AG04450 (cell line): Measurements from ENCODE around the gene PKP3. TPM values are rescaled to one million over a fixed set of nuclear protein-coding genes. Genes with fewer than 3 reads are reported as not detected.
A peak's percentile ranks its signal among the peaks of the same experiment; 100 is the strongest.

Experiments
- CTCF ChIA-PET: fragments of 300-600, 350-600 bp; formaldehyde crosslinking; extraction: SDS; loops from one replicate; lab custom pipeline; 2022; ENCODE audit warnings: antibody characterized with exemption, inconsistent platforms; lab: Charles Lee
- POLR2A ChIA-PET: fragments of 350-600 bp; formaldehyde crosslinking; extraction: SDS; loops from one replicate; lab custom pipeline; 2021; ENCODE audit warnings: antibody characterized with exemption, inconsistent platforms; lab: Yijun Ruan, JAX
- DNase-seq: peaks from one replicate; pipeline ENCODE4 v3.0.0-alpha.2; 2011; ENCODE audit warnings: low read depth, low spot score
- H3K27ac ChIP-seq: one replicate; pipeline ENCODE4 v1.5.1; 2012; ENCODE audit warnings: low read depth, low read length, control low read depth
- H3K27me3 ChIP-seq: one replicate; pipeline ENCODE4 v1.6.0; 2012; ENCODE audit warnings: low read length; ENCODE audit not compliant: control insufficient read depth, insufficient read depth
- H3K4me3 ChIP-seq: 2 replicates; pipeline ENCODE4 v1.5.1; 2011; ENCODE audit warnings: mild to moderate bottlenecking, low read depth, low read length, control low read depth
- H3K9me3 ChIP-seq: 2 replicates; pipeline ENCODE4 v1.5.1; 2012; ENCODE audit warnings: low read length; ENCODE audit not compliant: control insufficient read depth, insufficient read depth
- polyA plus RNA-seq: library from polyadenylated mRNA; depleted of rRNA; stranded (reverse); fragments of >200 nt; gene quantifications from 2 replicates; pipeline ENCODE4 v1.2.3, GENCODE V29; 2011
- TF ChIP-seq, protein P1 (sequence below): IDR thresholded peaks from 2 replicates; pipeline ENCODE4 v1.5.1; 2011; ENCODE audit warnings: low read depth, low read length, control low read depth, inconsistent platforms

Gene PKP3
- polyA plus RNA-seq, 1 experiment: 0.55 TPM

DNA sequence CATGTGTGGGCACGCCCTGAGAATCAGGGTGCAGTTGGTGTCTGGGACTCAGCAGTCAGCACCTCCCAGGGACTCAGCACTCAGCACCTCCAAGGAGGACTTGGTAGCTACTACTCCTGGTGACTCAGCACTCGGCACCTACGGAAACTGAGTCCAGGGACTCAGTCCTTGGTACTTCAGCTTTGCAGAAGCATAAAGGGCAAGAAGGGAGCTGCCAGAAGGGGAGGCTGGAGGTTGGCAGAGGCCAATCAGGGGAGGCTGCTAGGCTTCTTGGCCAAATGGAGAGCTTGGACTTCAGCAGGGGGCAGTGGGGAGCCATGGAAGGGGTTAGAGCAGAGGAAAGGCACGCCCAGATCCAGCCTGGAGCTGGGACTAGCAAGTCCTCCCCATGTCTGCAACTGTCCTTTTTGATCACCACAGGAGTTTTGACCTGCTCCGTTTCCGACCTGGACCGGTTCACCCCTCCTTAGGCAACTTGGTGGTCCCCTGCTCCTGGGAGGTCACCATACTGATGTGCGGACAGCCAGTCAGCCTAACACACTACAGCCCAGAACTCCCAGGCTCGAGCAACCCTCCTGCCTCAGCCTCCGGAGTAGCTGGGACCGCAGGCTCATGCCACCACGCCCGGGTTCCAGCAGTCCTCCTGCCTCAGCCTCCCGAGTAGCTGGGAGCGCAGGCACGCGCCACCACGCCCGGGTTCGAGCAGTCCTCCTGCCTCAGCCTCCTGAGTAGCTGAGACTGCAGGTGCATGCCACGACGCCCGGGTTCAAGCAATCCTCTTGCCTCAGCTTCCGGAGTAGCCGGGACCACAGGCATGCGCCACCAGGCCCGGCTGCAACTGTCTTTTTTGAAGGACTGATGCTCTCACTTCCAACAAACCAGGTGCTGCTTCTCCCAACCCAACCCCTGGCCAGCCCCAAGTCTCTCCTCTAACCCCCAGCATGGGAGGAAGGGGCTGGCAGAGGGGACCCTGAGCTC, 46.3 kb downstream of the PKP3 start:
- ChIA-PET POLR2A (interaction anchor here (1.3 kb wide), 1 partner anchor 8 kb away, joined by 4 read pairs; no protein-coding TSS in a partner anchor), CTCF (interaction anchor here (1.1 to 2.4 kb wide), 2 partner anchors 8 to 68 kb away, joined by 3 to 10 read pairs; no protein-coding TSS in a partner anchor)
- Histone ChIP-seq H3K4me3 (no peak overlapping the region), H3K27me3 (peaks cover 23% of the 10 kb centered on the region), H3K27ac (no peak overlapping the region), H3K9me3 (peaks cover 8% of the 10 kb centered on the region)
- no peak for DNase-seq
- TF ChIP-seq, protein P1, sequence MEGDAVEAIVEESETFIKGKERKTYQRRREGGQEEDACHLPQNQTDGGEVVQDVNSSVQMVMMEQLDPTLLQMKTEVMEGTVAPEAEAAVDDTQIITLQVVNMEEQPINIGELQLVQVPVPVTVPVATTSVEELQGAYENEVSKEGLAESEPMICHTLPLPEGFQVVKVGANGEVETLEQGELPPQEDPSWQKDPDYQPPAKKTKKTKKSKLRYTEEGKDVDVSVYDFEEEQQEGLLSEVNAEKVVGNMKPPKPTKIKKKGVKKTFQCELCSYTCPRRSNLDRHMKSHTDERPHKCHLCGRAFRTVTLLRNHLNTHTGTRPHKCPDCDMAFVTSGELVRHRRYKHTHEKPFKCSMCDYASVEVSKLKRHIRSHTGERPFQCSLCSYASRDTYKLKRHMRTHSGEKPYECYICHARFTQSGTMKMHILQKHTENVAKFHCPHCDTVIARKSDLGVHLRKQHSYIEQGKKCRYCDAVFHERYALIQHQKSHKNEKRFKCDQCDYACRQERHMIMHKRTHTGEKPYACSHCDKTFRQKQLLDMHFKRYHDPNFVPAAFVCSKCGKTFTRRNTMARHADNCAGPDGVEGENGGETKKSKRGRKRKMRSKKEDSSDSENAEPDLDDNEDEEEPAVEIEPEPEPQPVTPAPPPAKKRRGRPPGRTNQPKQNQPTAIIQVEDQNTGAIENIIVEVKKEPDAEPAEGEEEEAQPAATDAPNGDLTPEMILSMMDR: peak; percentile 23; the same call in 1 of the 2 replicates

DNA sequence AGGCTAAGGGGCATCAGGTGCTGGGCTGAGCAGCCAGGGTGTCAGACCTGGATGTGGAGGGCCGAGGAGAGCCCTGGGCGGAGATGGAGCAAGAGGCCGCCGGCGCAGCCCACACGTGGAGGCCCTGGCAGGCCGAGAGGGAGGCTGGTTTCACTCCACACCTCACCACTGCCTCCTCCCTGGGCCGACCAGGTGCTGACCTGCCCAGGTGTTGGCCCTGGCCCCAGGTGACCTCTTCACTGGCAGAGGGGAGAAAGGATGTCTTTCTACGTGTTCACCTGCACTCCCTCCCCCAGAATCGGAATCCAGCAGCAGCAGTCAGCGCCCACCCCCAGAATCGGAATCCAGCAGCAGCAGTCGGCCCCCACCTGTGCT, 47.0 kb downstream of the PKP3 start:
- no peak for DNase-seq
- H3K27ac ChIP-seq: no peak overlapping the region
- ChIA-PET CTCF (interaction anchor here (0.5 kb wide), 1 partner anchor 10 kb away, joined by 3 read pairs; no protein-coding TSS in a partner anchor), POLR2A (no interaction called here)
- TF ChIP-seq, protein P1: no peak
- peaks cover 8% of the 10 kb centered on the region for H3K9me3 ChIP-seq
- H3K27me3 ChIP-seq: peaks cover 23% of the 10 kb centered on the region
- H3K4me3 ChIP-seq: no peak overlapping the region

DNA sequence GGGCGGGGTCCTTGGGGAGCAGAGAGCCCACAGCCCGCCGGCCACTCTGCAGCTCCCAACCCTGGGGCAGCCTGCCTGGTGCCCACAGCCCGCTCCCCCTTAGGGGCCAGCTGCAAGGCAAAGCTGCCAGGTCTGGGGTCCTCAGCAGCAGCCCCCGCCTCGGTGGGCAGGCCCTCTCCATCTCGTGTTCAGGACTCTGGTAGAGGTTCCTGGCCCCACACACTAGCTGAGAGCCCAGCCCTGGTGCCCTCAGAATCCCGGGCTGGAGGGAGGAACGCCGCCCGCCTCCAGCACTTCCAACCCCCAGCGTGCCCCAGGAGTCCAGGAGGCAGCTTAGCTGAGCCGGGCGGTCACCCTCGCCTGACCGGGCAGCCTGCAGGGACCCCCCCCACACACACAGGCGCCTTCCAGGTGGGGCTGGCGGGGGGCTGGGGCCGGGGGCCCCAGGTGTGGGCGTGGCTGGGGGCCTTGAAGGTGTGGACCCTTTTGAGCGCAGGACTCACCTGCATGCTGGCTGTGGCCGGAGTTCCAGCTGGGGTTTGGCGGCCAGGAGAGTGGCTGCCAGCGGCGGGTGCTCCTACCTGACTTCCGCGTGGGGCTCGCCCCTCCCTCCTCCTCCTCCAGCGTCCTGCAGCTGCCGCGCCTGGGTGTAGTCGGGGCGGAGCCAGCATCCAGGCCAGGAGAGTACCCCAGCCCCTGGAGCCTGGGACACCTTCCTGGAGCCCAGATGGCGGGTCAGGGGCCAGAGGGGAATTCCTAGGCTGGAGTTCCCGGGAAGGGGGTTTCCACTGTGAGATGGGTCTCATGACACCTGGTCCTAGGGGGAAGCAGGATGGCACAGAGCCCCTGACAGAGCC, 47.6 kb downstream of the PKP3 start, which contains the start of gene ANO9:
Gene ANO9 (minus strand): TSS at position 594 of the 857 bp plus-strand sequence. CDS start 85 bp downstream, at position 509.
- POLR2A ChIA-PET: no interaction called here
- CTCF ChIA-PET: interaction anchor here (0.5 kb wide), 1 partner anchor 9 kb away, joined by 3 read pairs; no protein-coding TSS in a partner anchor

DNA sequence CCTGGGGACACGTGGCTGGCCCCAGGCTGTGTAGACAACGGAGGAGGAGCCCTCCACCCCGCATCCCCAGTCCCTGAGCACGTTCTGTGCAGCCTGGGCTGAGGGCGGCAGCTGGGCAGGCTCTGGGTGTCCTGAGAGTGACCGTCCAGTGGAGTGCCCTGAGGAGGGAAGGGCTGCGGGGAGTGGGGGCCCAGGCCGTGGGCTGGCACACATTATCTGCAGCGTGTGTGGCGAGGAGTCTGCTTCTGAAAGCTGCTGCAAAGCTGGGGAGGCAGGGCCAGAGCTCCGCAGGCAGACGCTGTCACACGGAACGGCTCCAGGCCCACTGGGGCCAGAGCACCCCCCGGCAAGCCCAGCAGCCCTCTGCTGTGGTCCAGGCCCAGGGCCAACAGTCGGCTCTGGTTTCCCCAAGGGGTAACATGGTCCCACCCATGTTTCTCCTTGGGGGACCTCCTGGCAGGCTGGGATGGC, 48.6 kb downstream of the PKP3 start:
- no peak overlapping the region for H3K27ac ChIP-seq
- no peak for DNase-seq
- TF ChIP-seq, protein P1: no peak
- peaks cover under 1% of the 10 kb centered on the region; the same call in 1 of the 2 replicates for H3K9me3 ChIP-seq
- H3K4me3 ChIP-seq: no peak overlapping the region
- H3K27me3 ChIP-seq: peaks cover 23% of the 10 kb centered on the region
- ChIA-PET POLR2A (no interaction called here), CTCF (interaction anchor here (2.1 kb wide), 1 partner anchor 76 kb away, joined by 5 read pairs; no protein-coding TSS in a partner anchor)

More for the DNA sequence above, 47.6 kb downstream of the PKP3 start, which contains the start of gene ANO9:
- H3K27ac ChIP-seq: no peak within 1 kb of the TSS
- TF ChIP-seq, protein P1: no peak
- DNase-seq: no peak
- H3K9me3 ChIP-seq: peaks cover 8% of the 10 kb centered on the region
- H3K27me3 ChIP-seq: peaks cover 23% of the 10 kb centered on the region
- no peak within 1 kb of the TSS for H3K4me3 ChIP-seq
